ENCODE data around the gene COG7.

DNA sequence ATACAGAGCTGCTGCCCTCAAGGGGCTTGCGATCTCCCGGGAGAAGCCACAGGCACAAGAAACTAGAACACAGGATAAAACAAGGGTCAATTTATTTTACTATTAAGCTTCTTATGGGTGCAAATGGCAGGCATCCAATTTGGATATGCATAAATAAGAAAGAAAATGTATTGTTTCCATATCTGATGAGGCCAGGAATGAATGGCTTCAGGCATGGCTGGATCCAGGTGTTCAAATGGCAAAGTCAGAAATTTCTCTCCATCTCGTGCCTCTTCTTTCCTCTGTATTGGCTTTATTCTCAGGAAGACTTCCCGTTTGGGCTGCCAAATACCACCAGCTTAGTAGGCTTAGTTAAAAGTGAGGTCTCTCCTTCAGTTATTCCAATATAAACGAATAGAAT lies 107.8 kb downstream of the COG7 start:
- TF ChIP-seq MAX (IDR thresholded peaks at IDR 0.05; ENCODE audit: insufficient read depth, insufficient read length) (no peak), POLR2A (IDR thresholded peaks at IDR 0.05; ENCODE audit: low read depth, low read length) (no peak), EZH2 (IDR thresholded peaks at IDR 0.05; ENCODE audit: borderline replicate concordance, low read depth, low read length, severe bottlenecking) (no peak), FOS (IDR thresholded peaks at IDR 0.05; ENCODE audit: borderline replicate concordance, insufficient read depth, low read length) (no peak), GATA2 (IDR thresholded peaks at IDR 0.05; ENCODE audit: insufficient read depth, insufficient read length, low read depth, low read length) (no peak), POLR2AphosphoS5 (IDR thresholded peaks at IDR 0.05; ENCODE audit: insufficient read depth, low read depth, low read length) (no peak), MYC (IDR thresholded peaks at IDR 0.05; ENCODE audit: low read depth, low read length) (no peak)
- TF ChIP-seq, protein P1, sequence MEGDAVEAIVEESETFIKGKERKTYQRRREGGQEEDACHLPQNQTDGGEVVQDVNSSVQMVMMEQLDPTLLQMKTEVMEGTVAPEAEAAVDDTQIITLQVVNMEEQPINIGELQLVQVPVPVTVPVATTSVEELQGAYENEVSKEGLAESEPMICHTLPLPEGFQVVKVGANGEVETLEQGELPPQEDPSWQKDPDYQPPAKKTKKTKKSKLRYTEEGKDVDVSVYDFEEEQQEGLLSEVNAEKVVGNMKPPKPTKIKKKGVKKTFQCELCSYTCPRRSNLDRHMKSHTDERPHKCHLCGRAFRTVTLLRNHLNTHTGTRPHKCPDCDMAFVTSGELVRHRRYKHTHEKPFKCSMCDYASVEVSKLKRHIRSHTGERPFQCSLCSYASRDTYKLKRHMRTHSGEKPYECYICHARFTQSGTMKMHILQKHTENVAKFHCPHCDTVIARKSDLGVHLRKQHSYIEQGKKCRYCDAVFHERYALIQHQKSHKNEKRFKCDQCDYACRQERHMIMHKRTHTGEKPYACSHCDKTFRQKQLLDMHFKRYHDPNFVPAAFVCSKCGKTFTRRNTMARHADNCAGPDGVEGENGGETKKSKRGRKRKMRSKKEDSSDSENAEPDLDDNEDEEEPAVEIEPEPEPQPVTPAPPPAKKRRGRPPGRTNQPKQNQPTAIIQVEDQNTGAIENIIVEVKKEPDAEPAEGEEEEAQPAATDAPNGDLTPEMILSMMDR (IDR thresholded peaks at IDR 0.05; ENCODE audit: extremely low read depth in 1 of 2, insufficient read depth in 1 of 2, low read depth in 1 of 2, low read length in 2 of 2): no peak
